Peyer's patch (tissue), 4 donors: ENCODE results near the gene EFS.

ENCODE experiments used
- POLR2A ChIP-seq, 2 donors: fragments of 450-650 bp; IDR thresholded peaks; one replicate each; pipeline ENCODE4 v1.5.1; 2017; ENCODE audit warnings: antibody characterized with exemption in 2 of 2, mild to moderate bottlenecking in 2 of 2, moderate library complexity in 2 of 2
- TF ChIP-seq, protein P1 (sequence below), 6 experiments: fragments of 450-650 bp in 4 of 6; fragments of 200-600 bp in 2 of 6; sonication (generic) in 1 of 6; IDR thresholded peaks; one replicate each; pipeline ENCODE4 v1.5.1; 2017 to 2019; ENCODE audit warnings: antibody characterized with exemption in 6 of 6, mild to moderate bottlenecking in 3 of 6, moderate library complexity in 1 of 6

DNA sequence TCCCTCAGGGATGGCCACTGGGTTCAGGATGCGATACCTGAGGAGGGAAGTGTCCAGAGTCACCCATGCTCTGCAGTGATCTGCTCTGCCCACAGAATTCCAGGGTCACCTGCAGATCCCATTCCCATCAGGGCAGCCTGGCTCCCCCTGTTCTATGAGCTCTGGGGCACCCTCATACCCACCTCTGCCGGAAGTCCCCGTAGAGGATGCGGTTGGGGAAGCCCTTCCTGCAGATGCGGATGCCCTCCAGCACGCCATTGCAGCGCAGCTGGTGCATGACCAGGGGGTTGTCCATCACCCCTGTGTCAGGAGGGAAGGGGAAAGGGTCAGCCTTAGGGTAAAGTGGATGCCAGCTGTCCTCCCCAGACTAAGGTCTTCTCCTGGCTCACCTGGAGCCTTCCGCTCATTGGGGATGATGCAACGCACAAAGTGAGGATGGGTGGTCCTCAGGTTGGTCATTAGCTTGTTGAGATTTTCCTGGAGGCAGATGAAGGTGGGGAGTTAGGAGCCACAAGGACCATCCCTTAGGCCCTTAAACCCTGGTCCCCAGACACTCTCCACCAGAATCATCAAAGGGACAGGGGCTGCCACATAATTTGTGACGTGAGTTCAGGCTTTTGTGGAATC is 31.9 kb upstream of the EFS start:
- TF ChIP-seq, protein P1, sequence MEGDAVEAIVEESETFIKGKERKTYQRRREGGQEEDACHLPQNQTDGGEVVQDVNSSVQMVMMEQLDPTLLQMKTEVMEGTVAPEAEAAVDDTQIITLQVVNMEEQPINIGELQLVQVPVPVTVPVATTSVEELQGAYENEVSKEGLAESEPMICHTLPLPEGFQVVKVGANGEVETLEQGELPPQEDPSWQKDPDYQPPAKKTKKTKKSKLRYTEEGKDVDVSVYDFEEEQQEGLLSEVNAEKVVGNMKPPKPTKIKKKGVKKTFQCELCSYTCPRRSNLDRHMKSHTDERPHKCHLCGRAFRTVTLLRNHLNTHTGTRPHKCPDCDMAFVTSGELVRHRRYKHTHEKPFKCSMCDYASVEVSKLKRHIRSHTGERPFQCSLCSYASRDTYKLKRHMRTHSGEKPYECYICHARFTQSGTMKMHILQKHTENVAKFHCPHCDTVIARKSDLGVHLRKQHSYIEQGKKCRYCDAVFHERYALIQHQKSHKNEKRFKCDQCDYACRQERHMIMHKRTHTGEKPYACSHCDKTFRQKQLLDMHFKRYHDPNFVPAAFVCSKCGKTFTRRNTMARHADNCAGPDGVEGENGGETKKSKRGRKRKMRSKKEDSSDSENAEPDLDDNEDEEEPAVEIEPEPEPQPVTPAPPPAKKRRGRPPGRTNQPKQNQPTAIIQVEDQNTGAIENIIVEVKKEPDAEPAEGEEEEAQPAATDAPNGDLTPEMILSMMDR (IDR thresholded peaks at IDR 0.05) = no peak
- TF ChIP-seq POLR2A (IDR thresholded peaks at IDR 0.05) = no peak
